Stimulated activated CD8-positive, alpha-beta memory T cell treated with anti-CD3 and anti-CD28 coated beads, Interleukin-15, amount 100 ng/mL, for 48 hours (primary cell): ENCODE measurements around the gene ADD3.

ENCODE experiments used
- DNase-seq, 2 donors: peaks; one replicate each; pipeline ENCODE4 v3.0.0-alpha.2; 2020; ENCODE audit warnings: low read depth in 2 of 2

Gene ADD3

DNA sequence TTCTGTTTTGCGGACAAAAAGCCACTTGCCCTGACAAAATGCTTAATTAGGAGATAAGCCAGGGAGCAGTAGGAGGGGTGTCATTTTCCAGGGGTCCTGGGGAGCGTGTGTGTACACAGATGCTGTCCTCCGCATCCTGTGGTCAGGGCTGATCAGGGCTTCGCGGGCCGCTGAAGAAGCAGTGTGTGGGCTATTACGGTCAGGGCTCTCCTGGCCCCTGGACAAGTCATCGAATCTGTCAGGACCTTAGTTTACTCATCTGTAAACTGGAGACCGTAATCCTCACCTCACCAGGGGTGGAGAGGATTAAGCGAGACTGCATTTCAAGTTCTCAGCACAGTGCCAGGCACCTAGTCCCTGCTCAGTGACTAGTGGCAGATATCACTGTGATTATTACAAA, 173.7 kb downstream of the ADD3 start:
- no peak for DNase-seq

GRCh38 chr10:110181911-110182310, 174.1 kb downstream of the ADD3 start:
- DNase-seq, result no peak

DNA sequence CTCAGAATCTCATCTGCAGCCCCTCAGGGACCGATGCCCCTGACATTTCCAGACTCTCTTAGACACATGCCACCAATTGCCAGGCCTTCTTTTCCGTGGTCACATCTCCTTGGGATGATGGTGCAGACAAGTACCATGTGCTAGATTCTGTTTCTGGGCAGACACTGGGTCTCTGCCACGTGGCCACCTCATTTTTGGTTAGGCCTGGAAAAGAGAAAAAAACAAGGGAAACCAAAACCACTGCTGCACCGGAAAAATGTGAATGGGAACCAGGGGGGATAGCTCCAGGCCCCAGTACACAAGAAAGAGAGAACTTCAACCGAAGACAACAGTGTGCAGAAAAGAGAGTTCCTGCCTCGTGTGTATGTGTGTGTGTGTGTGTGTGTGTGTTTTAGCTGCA, 176.6 kb downstream of the ADD3 start:
- DNase-seq, result no peak
